HFF-Myc (cell line): Measurements from ENCODE around the gene FAT1.
"Not testable (repeated sequence)": the region's sequence is repeated elsewhere in the genome, so short reads cannot be mapped to it uniquely, and the experiment has no call there.

ENCODE experiments used
- DNase-seq: peaks from one replicate; pipeline ENCODE4 v3.0.0-alpha.2; 2011; ENCODE audit warnings: low read depth; ENCODE audit errors: extremely low read depth
- H3K4me3 ChIP-seq: replicated peaks from 2 replicates; pipeline ENCODE4 v1.5.1; 2011; ENCODE audit warnings: low read depth, mild to moderate bottlenecking, control low read depth, low read length
- TF ChIP-seq, protein P1 (sequence below): IDR thresholded peaks from 2 replicates; pipeline ENCODE4 v1.5.1; 2012; ENCODE audit warnings: mild to moderate bottlenecking, low read depth, low read length, control low read depth; ENCODE audit errors: missing control alignments

Gene FAT1

DNA sequence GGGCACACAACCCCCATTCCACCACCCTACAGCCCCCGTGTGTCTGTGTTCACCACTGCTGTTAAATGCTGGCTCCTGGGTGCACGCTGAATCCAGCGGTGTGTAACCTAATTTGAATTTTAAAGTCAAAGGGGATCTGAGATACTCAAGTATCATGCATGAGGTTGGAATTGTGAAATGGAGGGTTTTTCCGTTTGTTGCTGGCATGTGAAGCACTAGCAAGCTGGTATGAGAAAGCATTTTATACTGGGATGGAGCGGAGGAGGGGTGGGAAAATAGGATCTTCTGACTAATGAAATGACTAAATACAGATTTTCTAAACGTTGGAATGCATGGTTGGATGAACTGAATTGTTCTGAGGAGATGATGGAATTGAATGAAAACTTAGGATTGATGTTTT lies 36.9 kb upstream of the FAT1 start:
- DNase-seq = no peak
- TF ChIP-seq, protein P1, sequence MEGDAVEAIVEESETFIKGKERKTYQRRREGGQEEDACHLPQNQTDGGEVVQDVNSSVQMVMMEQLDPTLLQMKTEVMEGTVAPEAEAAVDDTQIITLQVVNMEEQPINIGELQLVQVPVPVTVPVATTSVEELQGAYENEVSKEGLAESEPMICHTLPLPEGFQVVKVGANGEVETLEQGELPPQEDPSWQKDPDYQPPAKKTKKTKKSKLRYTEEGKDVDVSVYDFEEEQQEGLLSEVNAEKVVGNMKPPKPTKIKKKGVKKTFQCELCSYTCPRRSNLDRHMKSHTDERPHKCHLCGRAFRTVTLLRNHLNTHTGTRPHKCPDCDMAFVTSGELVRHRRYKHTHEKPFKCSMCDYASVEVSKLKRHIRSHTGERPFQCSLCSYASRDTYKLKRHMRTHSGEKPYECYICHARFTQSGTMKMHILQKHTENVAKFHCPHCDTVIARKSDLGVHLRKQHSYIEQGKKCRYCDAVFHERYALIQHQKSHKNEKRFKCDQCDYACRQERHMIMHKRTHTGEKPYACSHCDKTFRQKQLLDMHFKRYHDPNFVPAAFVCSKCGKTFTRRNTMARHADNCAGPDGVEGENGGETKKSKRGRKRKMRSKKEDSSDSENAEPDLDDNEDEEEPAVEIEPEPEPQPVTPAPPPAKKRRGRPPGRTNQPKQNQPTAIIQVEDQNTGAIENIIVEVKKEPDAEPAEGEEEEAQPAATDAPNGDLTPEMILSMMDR = no peak

DNA sequence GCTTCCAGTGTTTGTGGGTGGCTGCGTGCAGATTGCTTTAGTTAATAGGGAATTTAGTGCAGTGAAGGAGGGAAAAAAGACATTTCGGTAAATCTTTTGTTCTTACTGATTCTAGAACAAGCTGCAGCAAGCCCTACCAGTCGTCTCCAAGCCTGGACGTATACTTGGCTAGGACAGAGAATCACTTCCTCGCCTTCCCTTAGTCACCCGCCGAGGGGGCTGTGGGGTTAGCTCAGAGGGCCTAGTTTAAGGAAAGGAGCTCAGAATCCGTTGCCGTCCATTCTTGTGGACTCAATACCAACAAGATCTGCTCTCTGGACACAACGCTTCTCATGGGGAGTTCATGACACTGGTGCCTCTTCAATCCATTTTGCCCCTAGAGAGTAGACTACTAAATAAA lies 36.3 kb upstream of the FAT1 start:
- TF ChIP-seq, protein P1 = no peak
- no peak for DNase-seq
- no peak overlapping the region for H3K4me3 ChIP-seq

More for the DNA sequence above, 36.9 kb upstream of the FAT1 start:
- H3K4me3 ChIP-seq = no peak overlapping the region

DNA sequence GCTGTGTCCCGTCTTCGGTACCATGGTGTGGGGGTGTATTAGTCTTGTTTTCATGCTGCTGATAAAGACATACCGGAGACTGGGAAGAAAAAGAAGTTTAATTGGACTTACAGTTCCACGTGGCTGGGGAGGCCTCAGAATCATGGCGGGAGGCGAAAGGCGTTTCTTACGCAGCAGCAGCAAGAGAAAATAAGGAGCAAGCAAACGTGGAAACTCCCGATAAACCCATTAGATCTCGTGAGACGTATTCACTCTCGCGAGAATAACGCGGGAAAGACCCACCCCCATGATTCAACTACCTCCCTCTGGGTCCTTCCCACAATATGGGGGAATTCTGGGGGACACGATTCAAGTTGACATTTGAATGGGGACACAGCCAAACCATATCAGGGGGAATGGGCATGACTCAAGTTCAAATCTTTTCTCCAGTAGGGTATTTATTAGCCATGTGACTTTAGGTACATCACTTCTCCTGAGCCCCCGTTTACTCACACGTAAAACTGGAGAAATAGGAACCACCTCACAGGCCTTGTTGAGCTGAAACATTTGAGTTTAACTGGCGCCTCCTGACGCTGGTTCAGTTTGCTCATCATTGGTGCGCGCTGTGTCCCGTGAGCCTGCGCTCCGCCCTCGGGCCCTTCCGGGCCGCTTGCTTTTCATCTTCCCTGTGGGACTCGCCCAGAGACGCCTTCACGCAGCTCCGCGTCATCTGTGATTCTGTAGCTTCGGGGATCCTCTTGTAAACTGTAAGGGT lies 35.5 kb upstream of the FAT1 start:
- TF ChIP-seq, protein P1 = no peak
- no peak overlapping the region for H3K4me3 ChIP-seq
- DNase-seq = no peak

DNA sequence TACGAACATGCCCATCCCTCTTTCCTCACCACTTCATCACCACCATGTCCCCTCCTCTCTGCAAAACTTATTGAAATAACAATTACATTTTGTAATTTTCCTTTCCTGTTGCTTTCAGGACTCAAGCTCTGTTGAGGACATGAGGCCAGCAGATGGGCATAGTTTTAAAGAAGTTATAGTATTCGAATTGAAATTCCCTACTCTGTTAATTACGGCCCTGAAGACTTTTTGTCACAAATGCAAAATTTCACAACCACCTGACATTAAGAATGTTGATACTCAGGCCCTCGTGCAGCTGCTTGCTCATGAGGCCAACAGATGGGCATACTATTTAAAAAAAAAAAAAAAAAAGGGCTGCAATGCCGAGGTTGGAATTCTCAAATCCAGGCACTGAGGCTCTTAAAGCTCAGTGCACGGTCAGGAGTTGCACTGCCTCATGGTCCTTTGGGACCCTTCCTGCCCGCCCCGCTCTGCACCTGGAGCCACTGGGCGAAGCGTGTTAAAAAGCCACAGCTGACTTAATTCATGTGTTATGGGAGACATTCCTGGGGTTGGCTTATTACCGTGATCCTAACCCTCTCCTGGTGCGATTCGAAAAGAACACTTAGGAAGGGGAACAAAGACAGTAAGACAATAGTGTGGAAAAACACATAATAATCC lies 34.2 kb upstream of the FAT1 start:
- H3K4me3 ChIP-seq = no peak overlapping the region
- TF ChIP-seq, protein P1 = no peak
- peak; percentile 70 for DNase-seq

DNA sequence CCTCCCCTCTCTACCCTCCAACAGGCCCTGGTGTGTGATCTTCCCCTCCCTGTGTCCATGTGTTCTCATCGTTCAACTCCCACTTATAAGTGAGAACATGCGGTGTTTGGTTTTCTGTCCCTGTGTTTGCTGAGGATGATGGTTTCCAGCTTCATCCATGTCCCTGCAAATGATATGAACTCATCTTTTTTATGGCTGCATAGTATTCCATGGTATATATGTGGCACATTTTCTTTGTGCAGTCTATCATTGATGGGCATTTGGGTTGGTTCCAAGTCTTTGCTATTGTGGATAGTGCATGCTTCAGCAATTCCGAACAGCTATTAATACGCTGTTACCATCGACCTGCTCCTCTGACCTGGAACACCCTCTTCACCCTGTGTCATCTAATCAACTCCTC lies 32.9 kb upstream of the FAT1 start:
- not testable (repeated sequence) for DNase-seq, H3K4me3 ChIP-seq

DNA sequence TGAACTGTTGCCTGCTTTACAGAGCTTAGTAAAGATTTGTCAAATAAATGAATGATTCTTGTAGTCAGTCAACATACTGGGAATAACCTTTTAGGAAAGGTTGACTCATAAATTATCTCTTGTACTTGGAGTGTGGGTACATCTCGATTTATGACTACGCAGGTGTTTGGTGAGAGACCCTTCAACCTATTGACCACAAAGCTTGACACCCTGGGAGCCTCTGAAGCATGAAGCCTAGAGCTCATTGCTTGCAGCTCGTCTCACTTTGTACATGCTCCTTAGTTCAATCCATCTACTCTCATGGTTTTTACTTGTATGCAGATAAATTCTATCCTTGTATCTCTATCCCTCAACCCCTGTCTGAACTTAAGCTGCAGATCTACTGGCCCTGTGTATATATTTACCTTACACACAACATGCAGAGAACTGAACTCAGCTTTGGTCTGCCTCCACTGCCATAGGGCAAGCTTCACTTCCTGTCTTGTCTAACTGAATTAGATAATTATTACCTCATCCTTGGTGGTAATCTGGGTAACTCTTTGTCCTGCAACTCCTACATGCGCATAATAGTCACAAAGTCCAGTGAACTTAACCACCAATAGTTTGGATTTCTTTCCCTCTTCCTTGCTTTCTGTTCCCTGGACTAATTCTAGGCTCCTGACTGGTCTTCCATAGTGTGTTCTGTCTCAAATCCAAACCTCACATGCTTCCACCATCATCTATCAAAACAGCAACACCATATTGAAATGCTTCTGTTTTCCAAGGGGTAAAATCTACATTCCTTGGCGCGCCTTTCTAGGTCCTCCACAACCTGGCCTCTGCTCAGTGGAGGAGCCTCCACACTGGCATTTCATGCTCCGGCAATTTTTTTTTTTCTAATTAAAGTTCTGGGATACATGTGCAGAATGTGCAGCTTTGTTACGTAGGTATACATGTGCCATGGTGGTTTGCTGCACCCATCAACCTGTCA lies 32.2 kb upstream of the FAT1 start:
- DNase-seq = no peak
- TF ChIP-seq, protein P1 = no peak

DNA sequence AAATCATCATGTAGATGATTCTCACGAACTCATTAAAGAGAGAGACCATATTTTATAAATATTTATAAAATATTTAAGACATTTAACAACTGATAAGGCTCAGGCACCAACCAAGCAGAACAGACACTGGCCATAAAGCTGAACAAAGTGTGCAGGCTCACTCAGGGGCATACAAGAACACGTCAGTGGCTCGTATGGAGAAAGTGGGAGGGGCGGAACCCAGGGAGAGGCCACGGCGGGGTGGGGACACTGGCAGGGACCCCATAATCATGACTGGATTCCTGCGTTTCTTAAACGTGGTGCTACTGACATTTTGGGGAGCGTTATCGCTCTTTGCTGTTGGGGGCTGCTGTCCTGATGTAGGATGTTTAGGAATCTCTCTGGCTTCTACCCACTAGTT lies 31.3 kb upstream of the FAT1 start:
- H3K4me3 ChIP-seq = no peak overlapping the region
- TF ChIP-seq, protein P1 = no peak
- DNase-seq = no peak

More for the DNA sequence above, 32.2 kb upstream of the FAT1 start:
- no peak overlapping the region for H3K4me3 ChIP-seq
